HCT116 (cell line): ENCODE data around the gene TOMM70. TPM values are rescaled to one million over a fixed set of nuclear protein-coding genes. Genes with fewer than 3 reads are reported as not detected.

Experiments used
- ATAC-seq: fragments of 200-7000 bp; cut with Tn5 transposase; 2 replicates; pipeline ENCODE4 v1.9.1; 2020; ENCODE audit warnings: mild to moderate bottlenecking, moderate library complexity
- BruUV-seq: library from RNA; stranded (reverse); fragments of 400-500 nt; replicated peaks from 2 replicates; lab custom pipeline; 2021; lab: Mats Ljungman, UMichigan
- CTCF ChIA-PET: fragments of 300-600 bp; sonication (Branson Sonifier 250); formaldehyde crosslinking; loops from one replicate; lab custom pipeline; 2021; ENCODE audit warnings: antibody characterized with exemption; lab: Charles Lee
- POLR2A ChIA-PET: fragments of 300-600, 350-600 bp; sonication (Branson Sonifier 250); formaldehyde crosslinking; loops from one replicate; lab custom pipeline; 2021; ENCODE audit warnings: antibody characterized with exemption; lab: Charles Lee
- RAD21 ChIA-PET, 2 experiments: fragments of 300-600 bp; sonication (Branson Sonifier 250); formaldehyde crosslinking; loops; one replicate each; lab custom pipeline; 2023; ENCODE audit warnings: low total read pairs in 2 of 2; ENCODE audit not compliant: uncharacterized antibody in 2 of 2, unreplicated experiment in 2 of 2, low non-redundant PET in 1 of 2; lab: Charles Lee
- DNase-seq: peaks from one replicate; pipeline ENCODE4 v3.0.0-alpha.2; 2010; ENCODE audit warnings: low read depth, low spot score
- H2AFZ ChIP-seq: fragments of 200-600 bp; shearing (Covaris generic), sonication (generic); 2 replicates; pipeline ENCODE4 v1.6.1; 2017; ENCODE audit warnings: low read depth, mixed run types, mixed read lengths, antibody characterized with exemption, low read length; ENCODE audit not compliant: poor library complexity, severe bottlenecking
- H3K27ac ChIP-seq: 2 replicates; pipeline ENCODE4 v1.5.1; 2012; ENCODE audit warnings: low read depth, low read length
- H3K27me3 ChIP-seq: fragments of 200-600 bp; sonication (generic); 2 replicates; pipeline ENCODE4 v1.6.1; 2016; ENCODE audit warnings: mixed run types, low read length, mixed read lengths; ENCODE audit not compliant: insufficient read depth
- H3K36me3 ChIP-seq, 2 experiments: fragments of 200-500 bp in 1 of 2; fragments of 200-600 bp in 1 of 2; sonication (Bioruptor generic) in 1 of 2; sonication (generic) in 1 of 2; 2 replicates each; pipeline versions ENCODE4 v1.5.1 to v1.6.1; 2014 to 2016; ENCODE audit warnings: low read length in 2 of 2, inconsistent platforms in 1 of 2, mixed read lengths in 1 of 2, mixed run types in 1 of 2; ENCODE audit not compliant: insufficient read depth in 2 of 2, control insufficient read depth in 1 of 2
- H3K4me1 ChIP-seq, 2 experiments: fragments of 200-600 bp in 1 of 2; sonication (generic) in 1 of 2; 2 replicates each; pipeline versions ENCODE4 v1.5.1 to v1.6.1; 2012 to 2017; ENCODE audit warnings: low read length in 2 of 2, inconsistent platforms in 1 of 2, mild to moderate bottlenecking in 1 of 2, mixed read lengths in 1 of 2, mixed run types in 1 of 2, moderate library complexity in 1 of 2; ENCODE audit not compliant: insufficient read depth in 2 of 2, control insufficient read depth in 1 of 2
- H3K4me2 ChIP-seq: fragments of 200-600 bp; sonication (generic); 2 replicates; pipeline ENCODE4 v1.6.1; 2017; ENCODE audit warnings: mixed run types, low read length, mixed read lengths
- H3K4me3 ChIP-seq, 2 experiments: fragments of 200-600 bp in 1 of 2; sonication (generic) in 1 of 2; replicated peaks in 1 of 2; 2 replicates each; pipeline ENCODE4 v1.5.1; 2011 to 2016; ENCODE audit warnings: low read length in 2 of 2, control low read depth in 1 of 2, low read depth in 1 of 2, mild to moderate bottlenecking in 1 of 2, mixed read lengths in 1 of 2, mixed run types in 1 of 2
- H3K79me2 ChIP-seq: fragments of 200-600 bp; sonication (generic); 2 replicates; pipeline ENCODE4 v1.6.1; 2017; ENCODE audit warnings: mild to moderate bottlenecking, mixed run types, low read length, moderate library complexity, mixed read lengths; ENCODE audit not compliant: insufficient read depth
- H3K9ac ChIP-seq: fragments of 200-600 bp; sonication (generic); 2 replicates; pipeline ENCODE4 v1.6.1; 2016; ENCODE audit warnings: low read length, mixed read lengths
- H3K9me2 ChIP-seq: fragments of 200-600 bp; sonication (generic), shearing (Covaris generic); 2 replicates; pipeline ENCODE4 v1.6.1; 2017; ENCODE audit warnings: mixed run types, mild to moderate bottlenecking, moderate library complexity; ENCODE audit not compliant: insufficient read depth
- H3K9me3 ChIP-seq, 2 experiments: fragments of 200-500 bp in 1 of 2; fragments of 200-600 bp in 1 of 2; sonication (Bioruptor generic) in 1 of 2; sonication (generic) in 1 of 2; 2 replicates each; pipeline ENCODE4 v1.6.1; 2014 to 2017; ENCODE audit warnings: low read length in 2 of 2, mixed read lengths in 2 of 2, inconsistent platforms in 1 of 2, low read depth in 1 of 2, mild to moderate bottlenecking in 1 of 2, mixed run types in 1 of 2, moderate library complexity in 1 of 2; ENCODE audit not compliant: control insufficient read depth in 1 of 2, insufficient read depth in 1 of 2
- H4K20me1 ChIP-seq: fragments of 200-600 bp; sonication (generic), shearing (Covaris generic); 2 replicates; pipeline ENCODE4 v1.6.1; 2017; ENCODE audit warnings: mixed run types, mild to moderate bottlenecking, moderate library complexity; ENCODE audit not compliant: insufficient read depth
- CEBPB ChIP-seq: IDR thresholded peaks from 2 replicates; pipeline ENCODE4 v1.6.1; 2012; ENCODE audit warnings: low read depth
- CTCF ChIP-seq, 3 experiments: fragments of 200-600 bp in 1 of 3; sonication (generic) in 1 of 3; IDR thresholded peaks in 2 of 3; conservative IDR thresholded peaks in 1 of 3; 2 replicates each; pipeline ENCODE4 v1.5.1; 2012 to 2017; ENCODE audit warnings: low read depth in 2 of 3, low read length in 2 of 3, antibody characterized with exemption in 1 of 3, borderline replicate concordance in 1 of 3, control low read depth in 1 of 3, mild to moderate bottlenecking in 1 of 3, mixed read lengths in 1 of 3, mixed run types in 1 of 3, moderate library complexity in 1 of 3; ENCODE audit not compliant: insufficient read depth in 1 of 3
- EGR1 ChIP-seq: IDR thresholded peaks from 2 replicates; pipeline ENCODE4 v1.6.1; 2012; ENCODE audit warnings: low read depth
- FOSL1 ChIP-seq: IDR thresholded peaks from 2 replicates; pipeline ENCODE4 v1.6.1; 2012; ENCODE audit warnings: low read depth
- POLR2A ChIP-seq: IDR thresholded peaks from 2 replicates; pipeline ENCODE4 v1.7.0; 2011; ENCODE audit warnings: borderline replicate concordance; ENCODE audit not compliant: insufficient read depth, insufficient read length; ENCODE audit errors: extremely low read depth
- POLR2AphosphoS5 ChIP-seq: IDR thresholded peaks from 2 replicates; pipeline ENCODE4 v1.6.1; 2011; ENCODE audit warnings: mild to moderate bottlenecking, low read depth, low read length, moderate library complexity
- intact Hi-C: fragments of 100-400 bp; cut with micrococcal nuclease; formaldehyde crosslinking; loops from 2 replicates; pipeline ENCODE4 v1.10.0; 2022
- total RNA-seq: library from RNA; stranded (reverse); gene quantifications from one replicate; pipeline ENCODE4 v1.2.1, GENCODE V29; 2021; ENCODE audit not compliant: unreplicated experiment

Gene TOMM70
- total RNA-seq, 1 experiment from 2014 or later: 54.9 TPM

DNA sequence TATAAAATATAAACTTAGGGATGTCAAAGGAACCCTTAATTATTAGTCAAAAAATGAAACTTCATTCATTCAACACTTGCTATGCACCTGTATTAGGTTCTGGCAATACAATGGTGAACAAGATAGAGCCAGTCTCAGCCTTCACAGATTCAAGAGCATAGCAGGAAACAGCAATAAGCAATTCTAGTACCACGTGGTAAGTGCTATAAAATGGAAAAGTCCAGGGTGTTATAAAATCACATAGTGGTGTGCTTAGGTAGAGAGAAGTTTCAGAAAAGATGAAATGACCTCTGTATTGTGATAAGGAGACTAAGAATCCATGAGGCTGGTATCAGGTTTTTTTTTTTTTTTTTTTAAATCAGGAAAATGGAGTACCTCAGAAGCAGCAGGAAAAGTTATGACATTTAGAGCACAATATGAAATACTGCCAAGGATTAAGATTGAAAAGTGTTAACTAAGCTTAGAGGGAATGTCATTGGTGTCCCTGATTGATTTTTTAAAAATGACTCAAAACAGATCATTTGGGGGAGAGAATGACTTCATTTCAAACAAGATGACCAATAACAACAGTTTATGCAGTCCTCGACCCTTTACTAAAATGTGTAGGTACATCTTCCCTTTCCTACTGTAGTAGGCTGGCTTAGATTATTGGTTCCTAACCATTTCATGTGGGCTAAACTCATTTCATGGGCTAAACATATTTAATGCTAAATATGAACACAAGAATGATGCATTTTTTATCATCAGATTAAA, 5.0 kb downstream of the TOMM70 start (continued):
- TF ChIP-seq EGR1 (no peak), POLR2A (no peak), FOSL1 (no peak), POLR2AphosphoS5 (no peak)

DNA sequence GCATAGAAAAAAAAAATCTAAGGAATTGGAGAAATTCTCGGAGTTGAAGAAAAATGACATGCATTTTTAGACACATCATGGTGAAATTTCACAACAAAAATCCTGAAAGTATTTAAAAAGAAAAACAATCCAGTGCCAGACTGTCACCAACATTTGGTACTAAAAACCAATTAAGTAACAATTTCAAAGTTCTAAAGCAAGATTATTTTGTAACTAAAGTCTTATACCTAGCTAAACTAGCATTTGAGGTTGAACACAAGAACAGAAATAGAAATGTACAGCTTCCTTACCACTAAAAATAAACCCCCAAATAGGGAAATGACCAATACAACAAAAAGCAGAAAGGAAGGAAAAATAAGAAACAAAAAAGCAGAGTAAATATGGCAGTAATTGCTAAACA, 11.9 kb downstream of the TOMM70 start:
- H3K36me3 ChIP-seq: peaks cover 12 to 21% of the 10 kb centered on the region in 2 experiments
- DNase-seq: no peak
- H3K9me2 ChIP-seq: no peaks in the 10 kb centered on the region
- no peak overlapping the region for H3K4me2 ChIP-seq
- ChIA-PET POLR2A (no interaction called here), RAD21 (no interaction called here), CTCF (no interaction called here)
- no peaks in the 10 kb centered on the region for H3K27me3 ChIP-seq
- no peak for ATAC-seq
- H2AFZ ChIP-seq: no peak overlapping the region
- no peak overlapping the region for H3K4me3 ChIP-seq
- H3K9ac ChIP-seq: no peak overlapping the region
- H3K9me3 ChIP-seq: peaks cover 0 to 7% of the 10 kb centered on the region in 2 experiments; a peak in 2 of 4 replicates
- BruUV-seq: no TSS peak
- intact Hi-C loops: no loop called here
- TF ChIP-seq CTCF (IDR thresholded peaks at IDR 0.05 in 2 of 3, conservative IDR thresholded peaks at IDR 0.05 in 1 of 3; ENCODE audit: borderline replicate concordance in 1 of 3, insufficient read depth in 1 of 3, low read depth in 2 of 3, low read length in 2 of 3): no peak
- no peak for TF ChIP-seq CEBPB
- TF ChIP-seq, all 23 proteins: peak for 0
- H4K20me1 ChIP-seq: peaks cover 3% of the 10 kb centered on the region; the same call in 1 of the 2 replicates
- H3K4me1 ChIP-seq: no peaks in the 10 kb centered on the region
- H3K27ac ChIP-seq: no peak overlapping the region
- peaks cover 90% of the 10 kb centered on the region for H3K79me2 ChIP-seq
